ENCODE measurements around the gene CACNA1B. TPM values are rescaled to one million over a fixed set of nuclear protein-coding genes. Genes with fewer than 3 reads are reported as not detected.

CACNA1B gene
- total RNA-seq, 1 donor from 2014 or later = not detected

DNA sequence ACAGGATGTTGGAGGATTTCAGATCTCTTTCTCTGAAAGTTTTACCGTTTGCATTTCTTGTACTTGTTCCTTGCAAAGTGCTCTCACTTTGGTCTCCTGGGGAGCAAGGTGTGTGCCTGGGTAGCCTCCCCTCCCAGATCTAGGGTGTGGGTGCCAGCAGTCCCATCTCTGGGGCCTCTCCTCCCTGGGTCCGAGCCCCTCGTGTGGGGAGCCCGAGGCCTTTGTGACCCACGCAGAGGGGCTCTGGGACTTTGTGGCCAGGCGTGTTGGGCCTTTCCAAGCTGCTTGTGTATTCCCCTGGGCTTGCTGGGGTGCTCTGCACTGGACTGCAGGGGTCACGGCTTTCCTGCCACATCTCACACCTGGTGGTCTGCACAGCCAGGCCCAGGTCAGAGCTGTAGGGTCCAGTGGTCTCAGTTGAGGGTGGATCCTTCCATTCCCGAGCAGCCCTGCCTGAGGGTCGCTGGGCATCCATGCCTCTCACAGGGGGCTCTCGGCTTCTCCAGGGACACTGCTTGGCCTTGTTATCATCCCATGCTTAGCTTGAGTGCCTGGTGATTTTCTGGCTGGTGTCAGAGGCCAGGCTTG, 96.3 kb downstream of the CACNA1B start:
- no peak for FAIRE-seq
- Histone ChIP-seq H3K27me3 (ENCODE audit: control insufficient read depth, insufficient read depth, low read length) (no peaks in the 10 kb centered on the region), H3K4me3 (ENCODE audit: low read depth, low read length) (no peak overlapping the region), H3K36me3 (ENCODE audit: control insufficient read depth, insufficient read depth, low read length) (no peaks in the 10 kb centered on the region)
- no peak for DNase-seq (ENCODE audit: low read depth)
- TF ChIP-seq, protein P1, sequence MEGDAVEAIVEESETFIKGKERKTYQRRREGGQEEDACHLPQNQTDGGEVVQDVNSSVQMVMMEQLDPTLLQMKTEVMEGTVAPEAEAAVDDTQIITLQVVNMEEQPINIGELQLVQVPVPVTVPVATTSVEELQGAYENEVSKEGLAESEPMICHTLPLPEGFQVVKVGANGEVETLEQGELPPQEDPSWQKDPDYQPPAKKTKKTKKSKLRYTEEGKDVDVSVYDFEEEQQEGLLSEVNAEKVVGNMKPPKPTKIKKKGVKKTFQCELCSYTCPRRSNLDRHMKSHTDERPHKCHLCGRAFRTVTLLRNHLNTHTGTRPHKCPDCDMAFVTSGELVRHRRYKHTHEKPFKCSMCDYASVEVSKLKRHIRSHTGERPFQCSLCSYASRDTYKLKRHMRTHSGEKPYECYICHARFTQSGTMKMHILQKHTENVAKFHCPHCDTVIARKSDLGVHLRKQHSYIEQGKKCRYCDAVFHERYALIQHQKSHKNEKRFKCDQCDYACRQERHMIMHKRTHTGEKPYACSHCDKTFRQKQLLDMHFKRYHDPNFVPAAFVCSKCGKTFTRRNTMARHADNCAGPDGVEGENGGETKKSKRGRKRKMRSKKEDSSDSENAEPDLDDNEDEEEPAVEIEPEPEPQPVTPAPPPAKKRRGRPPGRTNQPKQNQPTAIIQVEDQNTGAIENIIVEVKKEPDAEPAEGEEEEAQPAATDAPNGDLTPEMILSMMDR (IDR thresholded peaks at IDR 0.05; ENCODE audit: insufficient read depth, low read length, severe bottlenecking) = no peak

DNA sequence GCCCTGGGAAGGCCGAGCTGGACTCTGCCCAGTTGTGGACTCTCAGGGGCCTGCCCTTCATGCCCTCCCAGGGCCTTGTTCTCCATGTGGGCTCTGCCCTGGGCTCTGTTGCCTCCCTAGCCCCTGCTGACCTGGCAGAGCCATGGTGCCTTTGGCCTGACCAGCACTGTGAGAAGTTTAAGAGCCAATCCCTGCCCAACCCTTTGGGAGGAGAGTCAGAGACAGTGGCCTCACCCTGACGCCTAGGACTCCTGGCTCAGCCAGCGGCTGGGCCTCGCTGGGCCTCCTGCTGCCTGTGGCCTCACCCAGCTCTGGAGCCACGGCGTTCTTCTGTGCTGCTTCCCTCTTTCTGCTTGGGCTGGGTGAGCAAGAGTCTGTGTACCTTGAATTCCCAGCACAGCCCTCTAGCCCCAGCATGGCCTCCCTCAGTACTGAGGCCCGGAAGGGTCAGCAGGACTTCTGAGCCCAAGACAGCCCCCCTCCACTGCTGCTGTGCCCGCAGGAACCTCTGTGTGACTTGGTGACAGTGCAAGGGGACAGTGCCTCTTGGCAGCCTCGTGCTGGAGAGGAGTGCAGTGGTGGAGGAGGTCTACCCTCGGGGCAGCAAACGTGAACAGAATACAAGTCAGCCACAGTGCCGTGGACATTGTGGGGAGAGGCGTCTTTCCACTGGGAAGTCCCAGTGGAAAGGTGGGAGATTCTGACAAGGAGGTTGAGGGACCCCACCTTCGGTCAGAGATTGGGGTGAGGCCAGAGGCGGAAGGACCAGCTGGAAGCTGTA, 97.4 kb downstream of the CACNA1B start:
- Histone ChIP-seq H3K36me3 (ENCODE audit: control insufficient read depth, insufficient read depth, low read length) (no peaks in the 10 kb centered on the region), H3K27me3 (ENCODE audit: control insufficient read depth, insufficient read depth, low read length) (no peaks in the 10 kb centered on the region), H3K4me3 (ENCODE audit: low read depth, low read length) (no peak overlapping the region)
- FAIRE-seq (peak; percentile 18), DNase-seq (ENCODE audit: low read depth) (no peak)
- TF ChIP-seq, protein P1 (IDR thresholded peaks at IDR 0.05; ENCODE audit: insufficient read depth, low read length, severe bottlenecking) = no peak

DNA sequence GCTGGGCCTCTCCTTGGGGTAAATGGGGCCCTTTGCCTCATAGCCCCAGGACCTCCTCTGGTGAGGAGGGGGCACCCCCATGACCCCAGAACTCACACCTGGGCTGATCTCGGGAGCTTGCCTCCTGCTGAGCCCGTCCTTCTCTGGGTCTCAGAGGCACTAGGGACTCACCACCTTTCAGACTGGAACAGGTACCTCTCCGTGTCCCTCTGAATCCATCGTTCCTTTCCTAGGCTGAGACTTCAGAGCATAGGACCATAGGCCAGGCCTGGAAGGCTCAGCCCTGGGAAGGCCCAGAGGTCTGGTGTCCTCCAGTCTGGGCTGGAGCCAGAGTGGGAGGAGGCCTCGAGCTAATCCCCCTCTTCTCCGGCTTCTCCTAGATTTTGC, 97.9 kb downstream of the CACNA1B start:
- no peak for FAIRE-seq
- TF ChIP-seq, protein P1 (IDR thresholded peaks at IDR 0.05; ENCODE audit: insufficient read depth, low read length, severe bottlenecking) = no peak
- no peaks in the 10 kb centered on the region for H3K36me3 ChIP-seq (ENCODE audit: control insufficient read depth, insufficient read depth, low read length)
- no peak for DNase-seq (ENCODE audit: low read depth)
- no peaks in the 10 kb centered on the region for H3K27me3 ChIP-seq (ENCODE audit: control insufficient read depth, insufficient read depth, low read length)
- no peak overlapping the region for H3K4me3 ChIP-seq (ENCODE audit: low read depth, low read length)

DNA sequence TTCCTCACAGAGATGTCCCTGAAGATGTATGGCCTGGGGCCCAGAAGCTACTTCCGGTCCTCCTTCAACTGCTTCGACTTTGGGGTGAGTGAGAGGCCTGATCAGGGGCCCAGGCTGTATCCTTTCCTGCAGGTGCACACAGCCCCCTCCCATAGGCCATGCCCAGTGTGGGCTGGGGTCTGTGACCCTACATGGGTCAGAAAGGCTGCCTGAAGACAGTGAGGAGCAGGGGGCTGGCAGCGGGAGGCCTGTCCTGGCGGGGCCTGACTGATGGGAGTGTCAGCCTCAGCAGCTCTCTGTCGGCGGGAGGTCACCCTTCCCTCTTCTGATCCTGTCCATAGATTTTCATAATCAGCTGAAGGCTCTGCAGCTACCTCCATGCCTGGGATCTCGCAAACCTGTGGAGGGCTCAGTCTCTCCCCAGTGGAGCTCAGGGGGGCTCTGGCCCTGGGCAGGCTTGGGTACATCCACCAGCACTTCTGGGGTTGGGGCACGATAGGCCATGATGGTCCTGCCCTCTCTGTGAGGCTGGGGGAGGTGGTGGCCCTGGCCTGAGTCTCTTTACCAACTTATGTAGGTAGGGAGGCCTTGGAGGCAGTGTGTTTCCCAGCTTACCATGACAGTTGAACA, 98.5 kb downstream of the CACNA1B start:
- Histone ChIP-seq H3K4me3 (ENCODE audit: low read depth, low read length) (no peak overlapping the region), H3K27me3 (ENCODE audit: control insufficient read depth, insufficient read depth, low read length) (no peaks in the 10 kb centered on the region), H3K36me3 (ENCODE audit: control insufficient read depth, insufficient read depth, low read length) (no peaks in the 10 kb centered on the region)
- no peak for DNase-seq (ENCODE audit: low read depth)
- no peak for FAIRE-seq
- TF ChIP-seq, protein P1 (IDR thresholded peaks at IDR 0.05; ENCODE audit: insufficient read depth, low read length, severe bottlenecking) = no peak

DNA sequence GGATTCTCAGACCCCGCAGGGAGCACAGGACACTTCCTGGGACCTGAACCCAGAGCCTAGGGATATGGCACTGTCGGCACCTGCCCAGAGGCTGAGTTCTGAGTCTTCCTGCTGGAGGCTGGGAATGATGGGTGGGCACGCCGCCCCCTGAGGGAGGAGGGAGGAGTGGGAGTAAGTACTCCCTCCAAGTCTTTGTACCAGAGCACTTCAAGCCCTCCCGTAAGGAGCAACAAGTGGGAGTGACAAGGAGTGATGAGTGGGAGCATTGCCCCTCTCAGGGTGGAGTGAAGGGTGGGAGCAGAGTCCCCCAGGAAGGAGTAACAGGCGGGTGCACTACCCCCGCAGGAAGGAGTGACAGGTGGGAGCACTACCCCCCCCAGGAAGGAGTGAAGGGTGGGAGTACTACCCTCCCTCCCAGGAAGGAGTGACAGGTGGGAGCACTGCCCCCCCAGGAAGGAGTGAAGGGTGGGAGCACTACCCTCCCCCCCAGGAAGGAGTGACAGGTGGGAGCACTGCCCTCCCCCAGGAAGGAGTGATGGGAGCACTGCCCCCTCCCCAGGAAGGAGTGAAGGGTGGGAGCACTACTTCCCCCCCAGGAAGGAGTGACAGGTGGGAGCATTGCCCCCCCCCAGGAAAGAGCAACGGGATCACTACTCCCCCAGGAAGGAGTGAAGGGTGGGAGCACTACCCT, 100.1 kb downstream of the CACNA1B start:
- H3K4me3 ChIP-seq (ENCODE audit: low read depth, low read length) = no peak overlapping the region
- H3K27me3 ChIP-seq (ENCODE audit: control insufficient read depth, insufficient read depth, low read length) = no peaks in the 10 kb centered on the region
- TF ChIP-seq, protein P1 (IDR thresholded peaks at IDR 0.05; ENCODE audit: insufficient read depth, low read length, severe bottlenecking) = no peak
- FAIRE-seq = no peak
- DNase-seq (ENCODE audit: low read depth) = no peak
- H3K36me3 ChIP-seq (ENCODE audit: control insufficient read depth, insufficient read depth, low read length) = no peaks in the 10 kb centered on the region

All from bronchial epithelial cell (primary cell).